Adrenal gland (tissue), 12 donors: ENCODE measurements around the gene UBE3A. TPM values are rescaled to one million over a fixed set of nuclear protein-coding genes. Genes with fewer than 3 reads are reported as not detected.

Experiments used
- DNase-seq, 7 donors: peaks; one replicate each; pipeline ENCODE4 v3.0.0-alpha.2; 2019 to 2020
- H3K27ac ChIP-seq, 5 donors: fragments of 200-600 bp; sonication (generic) in 4 of 5; 1 replicate in 3 of 5; 2 replicates in 2 of 5; pipeline versions ENCODE4 v1.5.1 to v1.8.0; 2016 to 2020; ENCODE audit warnings: mild to moderate bottlenecking in 1 of 5
- H3K27me3 ChIP-seq: fragments of 200-600 bp; 2 replicates; pipeline ENCODE4 v1.8.0; 2021
- H3K36me3 ChIP-seq, 2 donors: fragments of 200-600 bp; replicated peaks in 1 of 2; 1 replicate in 1 of 2; 2 replicates in 1 of 2; pipeline versions ENCODE4 v1.5.1 to v1.8.0; 2018 to 2022
- H3K4me1 ChIP-seq, 2 donors: fragments of 200-600 bp; replicated peaks in 1 of 2; 1 replicate in 1 of 2; 2 replicates in 1 of 2; pipeline versions ENCODE4 v1.5.1 to v1.8.0; 2018 to 2021
- H3K4me3 ChIP-seq, 4 donors: fragments of 200-600 bp; sonication (generic) in 3 of 4; one replicate each; pipeline ENCODE4 v1.5.1; 2016 to 2018
- H3K9me3 ChIP-seq, 3 donors: fragments of 200-600 bp; sonication (generic) in 1 of 3; replicated peaks in 1 of 3; 1 replicate in 2 of 3; 2 replicates in 1 of 3; pipeline versions ENCODE4 v1.5.1 to v1.8.0; 2016 to 2021
- POLR2A ChIP-seq, 2 donors: fragments of 450-650 bp; IDR thresholded peaks; one replicate each; pipeline ENCODE4 v1.6.1; 2017; ENCODE audit warnings: antibody characterized with exemption in 2 of 2, mild to moderate bottlenecking in 2 of 2, moderate library complexity in 1 of 2
- WGBS, 4 donors: extraction: QIAGEN DNeasy Blood & Tissue Kit in 2 of 4; methylation state at CpG; one replicate each; pipeline versions ENCODE4 v1.1.5 to v1.1.7; 2013 to 2017; 5-methylcytosine and 5-hydroxymethylcytosine counted together
- intact Hi-C, 2 donors: fragments of 100-400 bp; cut with DNase I; formaldehyde crosslinking; loops; one replicate each; pipeline versions ENCODE4 v1.14.1 to v1.15.0; 2022 to 2023
- polyA plus RNA-seq, 3 donors: library from polyadenylated mRNA; stranded (reverse); fragments of 200-250 nt in 2 of 3; fragments of 350-450 nt in 1 of 3; fragmentation: Illumina TruSeq in 1 of 3; extraction: RNeasy Lipid Tissue Mini Kit (QIAGEN cat#74804) in 1 of 3; gene quantifications; one replicate each; pipeline ENCODE4 v1.2.3, GENCODE V29; 2013 to 2014
- total RNA-seq, 9 donors: library from RNA; depleted of rRNA in 4 of 9; stranded (reverse); fragments of >200 nt in 4 of 9; fragments of 120-200 nt in 1 of 9; fragmentation: NEBNext Ultra II Directional in 1 of 9; extraction: Animal tissue kit (Norgen Biotek cat#: 25700) in 1 of 9; gene quantifications; one replicate each; pipeline versions ENCODE4 v1.1.0 to v1.2.4, GENCODE V29; 2013 to 2023
- TF ChIP-seq, protein P1 (sequence below), 6 experiments: fragments of 450-650 bp in 4 of 6; fragments of 200-600 bp in 2 of 6; sonication (generic) in 1 of 6; IDR thresholded peaks; 1 replicate in 5 of 6; 2 replicates in 1 of 6; pipeline versions ENCODE4 v1.5.1 to v1.8.0; 2016 to 2021; ENCODE audit warnings: antibody characterized with exemption in 6 of 6, mild to moderate bottlenecking in 2 of 6, moderate library complexity in 1 of 6
- donor health status: healthy with polysubstance abuse.
- donor health status: Bipolar disorder and iron deficiency.
- donor health status: DM: yes; HTN: yes; CAD: no.
- donor health status: DM: no; HTN: no; CAD: no.
- donor health status: DM: no; HTN: no; CAD: no.
- donor health status: DM: yes; HTN: yes; CAD: no.

Gene UBE3A
- total and polyA plus RNA-seq, 12 donors: 19.6 to 114 (median 77.5) TPM

DNA sequence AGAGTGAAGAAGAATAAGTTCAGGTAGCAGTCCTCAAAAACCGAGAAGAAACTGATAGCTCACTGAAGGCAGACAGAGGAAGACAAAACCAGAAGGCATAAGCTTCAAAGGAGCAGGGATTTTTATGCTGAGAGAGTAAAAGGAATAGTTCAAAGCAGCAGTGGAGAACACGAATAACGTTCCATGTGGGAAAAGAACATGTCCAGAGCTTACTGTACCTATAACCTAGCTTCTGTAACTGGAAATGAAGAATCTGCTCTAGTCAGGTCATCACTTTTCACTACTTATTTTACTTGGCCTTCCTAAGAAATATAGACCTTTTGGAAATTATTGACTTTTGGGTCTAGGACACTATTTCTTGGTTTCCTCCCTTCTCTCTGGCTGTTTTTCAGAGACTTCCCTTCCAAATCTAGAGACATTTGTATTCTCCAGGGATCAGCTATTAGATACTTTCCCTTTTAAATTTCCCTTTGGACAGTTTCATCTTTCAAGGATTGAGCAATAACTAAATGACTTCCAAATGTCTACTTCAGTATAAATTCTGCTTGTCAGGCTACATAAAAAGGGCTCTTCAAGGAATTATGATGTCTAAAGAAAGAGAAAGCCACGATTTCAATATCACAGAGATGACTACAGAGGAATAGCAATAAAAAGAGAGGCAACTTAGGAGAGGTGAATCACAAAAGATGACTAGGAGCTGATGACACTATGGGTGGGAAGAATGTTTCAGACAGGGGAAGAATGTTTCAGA is 46.7 kb downstream of the UBE3A start:
- intact Hi-C loops: no loop called here
- H3K27me3 ChIP-seq: no peaks in the 10 kb centered on the region
- H3K27ac ChIP-seq: peak overlapping the region in 3 of 5 donors; percentile 13 to 46 (median 42)
- TF ChIP-seq, protein P1, sequence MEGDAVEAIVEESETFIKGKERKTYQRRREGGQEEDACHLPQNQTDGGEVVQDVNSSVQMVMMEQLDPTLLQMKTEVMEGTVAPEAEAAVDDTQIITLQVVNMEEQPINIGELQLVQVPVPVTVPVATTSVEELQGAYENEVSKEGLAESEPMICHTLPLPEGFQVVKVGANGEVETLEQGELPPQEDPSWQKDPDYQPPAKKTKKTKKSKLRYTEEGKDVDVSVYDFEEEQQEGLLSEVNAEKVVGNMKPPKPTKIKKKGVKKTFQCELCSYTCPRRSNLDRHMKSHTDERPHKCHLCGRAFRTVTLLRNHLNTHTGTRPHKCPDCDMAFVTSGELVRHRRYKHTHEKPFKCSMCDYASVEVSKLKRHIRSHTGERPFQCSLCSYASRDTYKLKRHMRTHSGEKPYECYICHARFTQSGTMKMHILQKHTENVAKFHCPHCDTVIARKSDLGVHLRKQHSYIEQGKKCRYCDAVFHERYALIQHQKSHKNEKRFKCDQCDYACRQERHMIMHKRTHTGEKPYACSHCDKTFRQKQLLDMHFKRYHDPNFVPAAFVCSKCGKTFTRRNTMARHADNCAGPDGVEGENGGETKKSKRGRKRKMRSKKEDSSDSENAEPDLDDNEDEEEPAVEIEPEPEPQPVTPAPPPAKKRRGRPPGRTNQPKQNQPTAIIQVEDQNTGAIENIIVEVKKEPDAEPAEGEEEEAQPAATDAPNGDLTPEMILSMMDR (IDR thresholded peaks at IDR 0.05): no peak
- TF ChIP-seq POLR2A (IDR thresholded peaks at IDR 0.05): no peak
- no peaks in the 10 kb centered on the region for H3K36me3 ChIP-seq
- DNase-seq: no peak
- 66 to 81% (median 73%) methylated on average over 4 of the region's 4 CpGs for WGBS, 4 donors
- peak overlapping the region in 1 of 4 donors; percentile 17 for H3K4me3 ChIP-seq
- H3K4me1 ChIP-seq: peaks cover 0 to 26% of the 10 kb centered on the region in 2 donors
- no peaks in the 10 kb centered on the region for H3K9me3 ChIP-seq

DNA sequence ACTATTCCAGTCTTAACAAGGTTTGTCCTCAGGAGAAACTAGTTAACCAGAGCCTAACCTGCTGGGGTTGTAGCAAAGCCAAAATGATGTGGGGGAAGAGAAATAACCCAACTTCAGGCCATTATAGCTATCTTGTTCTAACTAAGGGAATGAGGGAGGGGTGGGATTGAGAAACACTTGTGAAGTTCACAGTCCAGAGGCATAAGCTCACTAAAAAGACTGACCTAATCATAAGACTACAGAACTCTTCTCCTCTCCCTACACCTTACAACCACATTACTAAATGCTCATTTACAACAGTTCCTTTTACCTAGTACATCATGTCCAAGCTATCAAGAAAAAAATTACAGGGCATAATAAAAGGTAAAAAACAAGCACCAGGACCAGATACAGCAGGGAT is 52.8 kb downstream of the UBE3A start:
- no peak overlapping the region for H3K4me3 ChIP-seq
- DNase-seq: no peak
- TF ChIP-seq POLR2A (IDR thresholded peaks at IDR 0.05): no peak
- TF ChIP-seq, protein P1 (IDR thresholded peaks at IDR 0.05): no peak
- H3K27ac ChIP-seq: no peak overlapping the region
- H3K4me1 ChIP-seq: peaks cover 0 to 3% of the 10 kb centered on the region in 2 donors
- H3K27me3 ChIP-seq: no peaks in the 10 kb centered on the region
- no peaks in the 10 kb centered on the region for H3K36me3 ChIP-seq
- no peaks in the 10 kb centered on the region for H3K9me3 ChIP-seq
- intact Hi-C loops: no loop called here

DNA sequence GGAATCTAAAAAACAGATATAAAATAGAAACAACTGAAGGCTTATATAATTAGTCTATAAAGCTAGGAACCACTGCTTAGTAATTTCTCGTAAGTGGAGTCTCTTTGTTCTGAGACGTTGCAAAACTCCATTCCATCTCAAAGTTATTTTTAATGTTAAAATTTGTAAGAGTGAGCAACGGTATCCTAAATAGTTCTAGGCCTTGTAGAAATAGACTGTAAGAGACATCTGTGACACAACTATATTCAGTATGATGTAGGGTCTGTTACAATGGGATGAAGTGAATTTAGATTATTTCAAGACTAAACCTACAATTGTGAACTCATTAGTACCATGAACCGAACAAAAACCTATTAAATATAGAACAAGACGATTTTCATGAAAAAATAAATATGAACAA is 57.2 kb downstream of the UBE3A start:
- Histone ChIP-seq H3K27me3 (no peaks in the 10 kb centered on the region), H3K4me1 (peaks cover 3 to 5% of the 10 kb centered on the region in 2 donors), H3K4me3 (no peak overlapping the region), H3K36me3 (no peaks in the 10 kb centered on the region), H3K27ac (no peak overlapping the region), H3K9me3 (no peaks in the 10 kb centered on the region)
- WGBS, 4 donors: 85 to 97% (median 96%) methylated on average over 5 of the region's 5 CpGs
- TF ChIP-seq POLR2A (IDR thresholded peaks at IDR 0.05): no peak
- TF ChIP-seq, protein P1 (IDR thresholded peaks at IDR 0.05): no peak
- intact Hi-C loops: no loop called here
- DNase-seq: no peak

DNA sequence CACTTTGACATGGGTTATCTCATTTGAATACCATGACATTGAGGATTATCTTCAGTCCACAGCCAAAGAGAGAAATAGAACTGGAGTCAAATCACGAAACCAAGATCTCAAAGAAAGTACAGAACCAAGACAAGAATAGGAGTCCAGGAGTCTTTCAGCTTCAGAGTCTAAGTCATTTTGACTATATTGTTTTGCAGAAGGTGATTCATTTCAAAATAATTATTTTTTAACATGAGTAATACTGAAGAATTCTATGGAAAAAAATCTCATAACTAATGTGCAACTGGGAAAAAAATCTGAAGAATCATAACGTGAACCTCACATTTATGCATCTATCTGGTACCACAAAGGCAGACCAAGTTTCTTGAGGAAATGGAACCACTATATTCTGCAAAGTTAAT is 60.3 kb downstream of the UBE3A start:
- no peaks in the 10 kb centered on the region for H3K9me3 ChIP-seq
- no peak for DNase-seq
- no peaks in the 10 kb centered on the region for H3K27me3 ChIP-seq
- peaks cover 0 to 5% of the 10 kb centered on the region in 2 donors for H3K4me1 ChIP-seq
- H3K4me3 ChIP-seq: no peak overlapping the region
- no peak overlapping the region for H3K27ac ChIP-seq
- 53 to 73% (median 61%) methylated on average over 2 of the region's 2 CpGs for WGBS, 4 donors
- TF ChIP-seq POLR2A (IDR thresholded peaks at IDR 0.05): no peak
- TF ChIP-seq, protein P1 (IDR thresholded peaks at IDR 0.05): no peak
- intact Hi-C loops: no loop called here
- H3K36me3 ChIP-seq: peaks cover 0 to 15% of the 10 kb centered on the region in 2 donors
